ENCODE measurements around the gene TUBB2B.
A peak's percentile ranks its signal among the peaks of the same experiment; 100 is the strongest.

Gene TUBB2B

DNA sequence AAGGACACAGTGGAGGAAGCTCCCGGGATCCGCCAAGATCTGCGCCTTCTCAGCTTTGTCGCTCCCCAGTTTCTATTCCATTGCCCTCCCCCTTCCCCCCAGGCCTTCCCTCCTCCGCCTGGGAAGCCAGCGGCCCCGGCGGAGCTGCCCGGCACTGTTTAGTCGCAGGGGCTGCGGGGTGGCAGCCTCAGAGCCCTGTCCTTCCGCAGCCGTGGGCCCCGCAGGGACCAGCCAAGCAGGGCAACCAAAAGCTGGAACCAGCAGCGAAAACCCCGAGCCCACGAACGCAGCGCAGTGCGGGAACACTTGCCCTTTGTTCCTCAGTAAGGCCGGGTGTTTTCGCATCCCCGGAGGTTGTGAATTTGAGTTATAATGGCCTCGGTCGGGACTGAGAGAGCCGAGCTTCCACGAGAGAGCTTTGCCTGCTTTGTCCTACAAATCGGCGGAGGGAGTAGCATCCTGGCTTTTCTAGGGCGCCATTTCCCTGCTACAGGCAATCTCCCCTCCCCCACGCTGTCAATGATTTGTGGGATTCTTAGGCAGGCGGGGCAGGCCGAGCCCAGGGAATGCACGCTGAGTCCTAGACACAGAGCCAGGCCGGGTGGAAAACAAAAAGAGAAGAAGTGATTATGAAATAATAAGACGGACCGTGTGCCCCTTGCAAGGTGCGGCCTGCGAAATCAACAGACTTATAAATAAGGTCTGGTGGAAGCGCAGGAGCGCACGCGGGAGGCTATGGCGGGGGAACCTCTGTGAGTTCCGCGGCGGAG lies 4.0 kb upstream of the TUBB2B start:
- peaks cover 68% of the 10 kb centered on the region for H3K27me3 ChIP-seq (ENCODE audit: low read depth, low read length)
- no peaks in the 10 kb centered on the region for H3K9me3 ChIP-seq (ENCODE audit: control insufficient read depth in 1 of 2, low read length in 2 of 2)
- H3K27ac ChIP-seq (ENCODE audit: low read length) = peak overlapping the region; percentile 51
- H3K4me1 ChIP-seq (ENCODE audit: control insufficient read depth in 1 of 2, insufficient read depth in 2 of 2, low read length in 2 of 2) = peaks cover 5 to 53% of the 10 kb centered on the region in 2 donors
- peak overlapping the region; percentile 71 to 83 for H3K4me3 ChIP-seq (ENCODE audit: low read depth in 1 of 2, low read length in 2 of 2)
- no peaks in the 10 kb centered on the region for H3K36me3 ChIP-seq (ENCODE audit: control insufficient read depth in 1 of 2, insufficient read depth in 2 of 2, low read length in 2 of 2)

DNA sequence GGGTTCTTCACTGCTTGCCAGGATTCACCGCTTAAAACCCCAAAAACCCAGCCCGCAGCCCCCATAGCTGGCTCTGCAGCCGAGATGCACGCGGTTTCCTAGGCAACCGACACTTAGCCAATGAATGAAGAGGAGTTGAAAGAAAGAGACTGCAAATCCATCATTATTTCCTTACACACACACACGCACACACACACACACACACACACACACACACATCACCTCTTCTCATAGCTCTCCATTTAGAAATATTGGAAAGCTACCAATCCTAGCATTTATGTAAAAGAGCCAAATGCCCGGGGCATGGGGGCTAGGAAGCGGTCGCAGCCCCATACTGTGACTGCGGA lies 3.4 kb upstream of the TUBB2B start:
- H3K4me3 ChIP-seq (ENCODE audit: low read depth in 1 of 2, low read length in 2 of 2) = peak overlapping the region; percentile 71 to 83
- H3K27me3 ChIP-seq (ENCODE audit: low read depth, low read length) = peaks cover 73% of the 10 kb centered on the region
- H3K4me1 ChIP-seq (ENCODE audit: control insufficient read depth in 1 of 2, insufficient read depth in 2 of 2, low read length in 2 of 2) = peaks cover 6 to 55% of the 10 kb centered on the region in 2 donors
- H3K27ac ChIP-seq (ENCODE audit: low read length) = peak overlapping the region; percentile 51
- H3K9me3 ChIP-seq (ENCODE audit: control insufficient read depth in 1 of 2, low read length in 2 of 2) = no peaks in the 10 kb centered on the region
- H3K36me3 ChIP-seq (ENCODE audit: control insufficient read depth in 1 of 2, insufficient read depth in 2 of 2, low read length in 2 of 2) = no peaks in the 10 kb centered on the region

DNA sequence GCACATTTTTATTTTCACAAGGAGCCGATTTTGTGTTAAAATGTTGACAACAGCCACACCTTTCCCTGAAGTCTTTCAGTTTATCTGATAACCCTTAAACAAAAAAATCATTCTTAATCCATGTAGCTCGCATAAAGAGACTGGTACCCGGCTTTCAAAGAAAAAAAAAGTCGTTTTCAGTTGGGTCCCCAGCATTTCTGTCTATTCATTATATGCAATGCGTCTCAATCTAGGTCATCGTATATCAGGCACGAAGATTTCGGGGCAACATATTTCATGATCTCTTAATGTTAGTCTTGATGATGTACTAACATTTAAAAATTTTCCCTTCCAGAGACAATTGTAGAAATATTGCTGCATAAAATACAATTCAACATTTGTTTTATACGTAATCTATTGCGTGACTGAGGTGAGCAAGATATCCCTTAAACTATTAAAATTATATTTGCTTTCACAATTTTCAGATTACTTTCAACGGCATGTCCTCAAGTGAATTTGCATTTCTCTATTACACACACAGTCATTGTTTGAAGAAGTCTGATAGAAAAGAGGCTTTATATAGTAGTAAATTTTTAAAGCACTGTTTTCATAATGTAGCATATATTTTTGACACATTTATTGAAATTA lies 2.9 kb upstream of the TUBB2B start:
- H3K27me3 ChIP-seq (ENCODE audit: low read depth, low read length) = peaks cover 73% of the 10 kb centered on the region
- H3K9me3 ChIP-seq (ENCODE audit: control insufficient read depth in 1 of 2, low read length in 2 of 2) = no peaks in the 10 kb centered on the region
- H3K4me1 ChIP-seq (ENCODE audit: control insufficient read depth in 1 of 2, insufficient read depth in 2 of 2, low read length in 2 of 2) = peaks cover 6 to 55% of the 10 kb centered on the region in 2 donors
- H3K27ac ChIP-seq (ENCODE audit: low read length) = no peak overlapping the region
- H3K4me3 ChIP-seq (ENCODE audit: low read depth in 1 of 2, low read length in 2 of 2) = peak overlapping the region; percentile 71 to 83
- no peaks in the 10 kb centered on the region for H3K36me3 ChIP-seq (ENCODE audit: control insufficient read depth in 1 of 2, insufficient read depth in 2 of 2, low read length in 2 of 2)

DNA sequence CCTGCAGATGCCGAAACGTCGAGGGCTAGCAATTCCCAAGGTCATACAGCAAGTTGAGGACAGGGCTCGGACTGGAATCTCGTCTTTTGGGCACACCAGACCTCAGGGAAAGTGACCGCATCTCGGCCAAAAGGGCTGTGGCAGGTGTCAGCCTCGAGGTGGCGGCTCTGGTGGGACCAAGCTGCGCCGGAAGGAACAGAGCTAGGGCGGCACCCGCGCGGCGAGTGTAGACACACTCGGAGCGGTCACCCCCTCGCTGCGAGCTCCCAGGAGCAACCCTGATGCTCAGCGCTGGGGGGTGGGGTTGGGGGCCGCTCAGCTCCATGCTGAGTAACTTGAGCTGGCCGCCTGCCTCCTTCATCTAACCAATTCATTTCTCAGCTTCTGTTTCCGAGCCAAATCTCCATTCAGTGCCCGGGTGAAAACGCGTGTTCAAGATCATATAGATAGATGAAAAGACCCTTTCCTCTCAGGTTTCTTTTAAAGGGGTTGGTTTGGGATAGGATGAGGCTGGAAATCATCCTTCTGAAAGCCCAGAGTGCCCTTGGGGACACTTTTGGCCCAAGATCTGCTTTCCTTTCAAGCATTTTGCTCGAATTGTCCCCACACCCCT lies 2.2 kb upstream of the TUBB2B start:
- Histone ChIP-seq H3K9me3 (ENCODE audit: control insufficient read depth in 1 of 2, low read length in 2 of 2) (no peaks in the 10 kb centered on the region), H3K4me3 (ENCODE audit: low read depth in 1 of 2, low read length in 2 of 2) (peak overlapping the region in 1 of 2 donors; percentile 48), H3K36me3 (ENCODE audit: control insufficient read depth in 1 of 2, insufficient read depth in 2 of 2, low read length in 2 of 2) (no peaks in the 10 kb centered on the region), H3K27me3 (ENCODE audit: low read depth, low read length) (peaks cover 73% of the 10 kb centered on the region), H3K4me1 (ENCODE audit: control insufficient read depth in 1 of 2, insufficient read depth in 2 of 2, low read length in 2 of 2) (peaks cover 6 to 55% of the 10 kb centered on the region in 2 donors), H3K27ac (ENCODE audit: low read length) (no peak overlapping the region)

DNA sequence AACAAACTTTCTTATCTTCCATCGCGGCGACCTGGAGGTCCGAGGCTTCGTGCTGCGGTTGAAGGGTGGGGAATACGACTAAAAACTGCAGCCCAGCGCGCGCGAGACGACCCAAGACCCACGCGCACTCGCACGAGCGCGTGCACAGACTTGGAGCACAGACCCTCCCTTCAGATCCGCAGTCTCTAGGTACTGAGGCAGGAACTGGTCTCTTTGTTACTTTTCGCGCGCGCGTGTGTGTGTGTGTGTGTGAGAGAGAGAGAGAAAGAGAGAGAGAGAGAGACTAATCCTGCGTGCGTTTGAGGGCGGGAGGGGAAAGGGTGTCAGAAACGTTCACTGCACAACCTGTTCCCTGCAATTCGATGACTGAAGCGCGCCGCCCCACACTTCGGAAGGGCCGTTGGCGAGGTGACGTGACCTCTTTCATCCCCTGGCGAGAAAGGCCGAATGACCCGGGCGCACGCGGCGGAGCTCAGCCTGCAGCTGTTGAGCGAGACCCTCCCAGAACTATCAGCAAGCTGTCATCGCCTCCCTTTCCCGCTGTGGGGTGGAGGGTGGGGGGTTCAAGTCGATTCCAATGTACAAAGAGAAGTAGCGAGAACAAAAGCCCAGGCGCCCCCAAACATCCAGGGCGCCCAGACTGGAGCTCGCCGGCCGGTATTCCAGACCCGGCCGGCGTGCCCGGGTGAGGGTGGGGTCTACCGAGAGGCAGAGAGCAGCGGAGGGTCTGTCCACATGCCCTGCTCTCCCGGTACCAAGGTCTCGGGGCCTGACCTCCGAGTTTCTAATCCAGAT lies 1.5 kb upstream of the TUBB2B start:
- Histone ChIP-seq H3K4me1 (ENCODE audit: control insufficient read depth in 1 of 2, insufficient read depth in 2 of 2, low read length in 2 of 2) (peaks cover 6 to 55% of the 10 kb centered on the region in 2 donors), H3K27ac (ENCODE audit: low read length) (no peak overlapping the region), H3K36me3 (ENCODE audit: control insufficient read depth in 1 of 2, insufficient read depth in 2 of 2, low read length in 2 of 2) (no peaks in the 10 kb centered on the region), H3K27me3 (ENCODE audit: low read depth, low read length) (peaks cover 68% of the 10 kb centered on the region), H3K4me3 (ENCODE audit: low read depth in 1 of 2, low read length in 2 of 2) (peak overlapping the region; percentile 16 to 48), H3K9me3 (ENCODE audit: control insufficient read depth in 1 of 2, low read length in 2 of 2) (no peaks in the 10 kb centered on the region)

DNA sequence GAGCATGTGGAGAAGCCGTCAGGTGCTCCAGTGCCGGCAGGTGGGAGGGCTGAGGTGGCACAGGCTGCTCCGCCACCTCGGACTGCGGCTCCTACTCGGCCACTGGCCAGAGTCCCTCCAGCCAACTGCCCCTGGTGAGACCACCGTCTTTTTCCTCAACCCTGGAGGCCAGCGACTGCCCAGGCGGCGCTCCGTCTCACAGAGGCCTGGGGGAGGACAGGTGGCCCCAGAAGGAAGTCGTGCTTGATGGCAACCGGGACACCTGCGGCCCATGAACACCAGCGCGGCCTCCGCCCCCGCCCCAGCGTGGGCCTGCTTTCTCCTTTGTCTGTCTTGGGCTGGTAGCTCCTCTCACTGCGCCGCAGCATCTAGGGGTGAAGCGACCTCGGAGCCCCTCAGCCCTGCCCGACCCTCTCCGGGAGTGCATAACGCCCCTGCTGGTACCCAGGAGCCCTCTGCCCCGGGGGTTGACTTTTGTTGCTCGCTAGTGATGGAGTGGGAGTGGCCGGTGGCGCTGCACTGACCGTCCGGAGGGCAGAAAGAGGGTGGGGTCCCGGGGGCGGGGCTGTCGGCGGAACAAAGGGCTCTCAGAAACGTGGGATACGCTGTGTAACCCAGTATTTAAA lies 706 bp upstream of the TUBB2B start:
- H3K27ac ChIP-seq (ENCODE audit: low read length) = no peak overlapping the region
- H3K4me1 ChIP-seq (ENCODE audit: control insufficient read depth in 1 of 2, insufficient read depth in 2 of 2, low read length in 2 of 2) = peaks cover 6 to 55% of the 10 kb centered on the region in 2 donors

DNA sequence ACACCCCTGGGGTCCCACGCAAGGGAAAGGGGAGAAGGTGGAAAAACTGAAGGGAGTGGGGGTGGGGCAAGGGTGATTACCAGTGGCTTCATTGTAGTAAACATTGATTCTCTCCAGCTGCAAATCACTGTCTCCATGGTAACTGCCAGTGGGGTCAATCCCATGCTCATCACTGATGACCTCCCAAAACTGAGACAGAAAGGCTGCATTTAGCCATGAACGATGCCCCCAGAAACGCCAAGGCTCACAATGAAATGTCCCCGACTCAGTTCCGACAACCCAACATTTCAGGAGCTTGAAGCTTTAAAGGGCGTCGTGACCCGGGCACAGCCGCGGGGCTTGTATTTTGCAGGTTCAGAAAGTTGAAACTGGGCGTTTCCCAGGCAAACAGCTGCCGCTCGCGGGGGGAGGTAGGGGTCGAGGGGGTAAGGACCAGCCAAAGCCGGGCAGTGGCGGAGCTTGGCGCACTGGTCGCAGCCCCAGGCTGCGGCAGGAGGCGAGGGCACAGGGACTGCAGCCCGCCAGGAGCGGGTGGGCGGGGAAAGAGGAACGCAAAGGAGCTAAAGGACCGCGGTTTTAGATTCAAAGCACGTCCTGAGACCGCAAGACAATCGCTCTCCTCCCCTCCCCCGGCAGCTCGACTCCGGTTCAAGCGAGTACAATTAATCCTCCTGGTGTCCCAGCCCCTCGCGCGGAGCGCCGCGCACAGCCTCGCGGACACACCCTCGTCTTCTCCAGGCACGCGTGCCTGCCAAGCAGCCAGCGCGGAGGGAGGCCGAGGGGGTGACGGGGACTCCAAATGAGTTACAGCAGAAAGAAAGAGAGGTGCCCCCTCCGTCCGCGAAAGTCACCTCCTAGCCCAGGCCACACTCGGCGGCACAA lies 731 bp downstream of the TUBB2B start:
- Histone ChIP-seq H3K27me3 (ENCODE audit: low read depth, low read length) (peaks cover 48% of the 10 kb centered on the region), H3K36me3 (ENCODE audit: control insufficient read depth in 1 of 2, insufficient read depth in 2 of 2, low read length in 2 of 2) (no peaks in the 10 kb centered on the region), H3K4me3 (ENCODE audit: low read depth in 1 of 2, low read length in 2 of 2) (peak overlapping the region; percentile 46 to 64), H3K27ac (ENCODE audit: low read length) (no peak overlapping the region), H3K9me3 (ENCODE audit: control insufficient read depth in 1 of 2, low read length in 2 of 2) (no peaks in the 10 kb centered on the region), H3K4me1 (ENCODE audit: control insufficient read depth in 1 of 2, insufficient read depth in 2 of 2, low read length in 2 of 2) (peaks cover 3 to 49% of the 10 kb centered on the region in 2 donors)

More for the DNA sequence above, 706 bp upstream of the TUBB2B start:
- H3K36me3 ChIP-seq (ENCODE audit: control insufficient read depth in 1 of 2, insufficient read depth in 2 of 2, low read length in 2 of 2) = no peaks in the 10 kb centered on the region
- H3K9me3 ChIP-seq (ENCODE audit: control insufficient read depth in 1 of 2, low read length in 2 of 2) = no peaks in the 10 kb centered on the region
- peaks cover 62% of the 10 kb centered on the region for H3K27me3 ChIP-seq (ENCODE audit: low read depth, low read length)
- H3K4me3 ChIP-seq (ENCODE audit: low read depth in 1 of 2, low read length in 2 of 2) = peak overlapping the region; percentile 11 to 64

DNA sequence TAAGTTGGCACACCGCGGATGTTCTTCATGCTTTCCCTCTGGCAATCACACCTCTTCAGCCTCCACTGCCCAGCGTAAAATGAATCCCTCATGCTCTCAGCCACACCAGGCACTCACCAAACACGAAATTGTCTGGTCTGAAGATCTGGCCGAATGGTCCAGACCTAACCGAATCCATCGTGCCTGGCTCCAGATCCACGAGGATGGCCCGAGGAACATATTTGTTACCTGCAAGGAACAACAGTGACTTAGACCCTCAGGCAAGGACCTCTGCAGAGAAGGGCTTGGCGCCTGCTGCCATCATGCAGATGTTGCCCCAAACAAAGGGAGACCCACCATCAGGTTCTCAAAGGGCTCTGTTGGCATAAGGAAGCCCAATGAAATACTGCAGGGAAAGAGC lies 1.4 kb downstream of the TUBB2B start:
- Histone ChIP-seq H3K27ac (ENCODE audit: low read length) (no peak overlapping the region), H3K9me3 (ENCODE audit: control insufficient read depth in 1 of 2, low read length in 2 of 2) (no peaks in the 10 kb centered on the region), H3K4me1 (ENCODE audit: control insufficient read depth in 1 of 2, insufficient read depth in 2 of 2, low read length in 2 of 2) (peaks cover 3 to 46% of the 10 kb centered on the region in 2 donors), H3K27me3 (ENCODE audit: low read depth, low read length) (peaks cover 44% of the 10 kb centered on the region), H3K4me3 (ENCODE audit: low read depth in 1 of 2, low read length in 2 of 2) (peak overlapping the region in 1 of 2 donors; percentile 64), H3K36me3 (ENCODE audit: control insufficient read depth in 1 of 2, insufficient read depth in 2 of 2, low read length in 2 of 2) (no peaks in the 10 kb centered on the region)

DNA sequence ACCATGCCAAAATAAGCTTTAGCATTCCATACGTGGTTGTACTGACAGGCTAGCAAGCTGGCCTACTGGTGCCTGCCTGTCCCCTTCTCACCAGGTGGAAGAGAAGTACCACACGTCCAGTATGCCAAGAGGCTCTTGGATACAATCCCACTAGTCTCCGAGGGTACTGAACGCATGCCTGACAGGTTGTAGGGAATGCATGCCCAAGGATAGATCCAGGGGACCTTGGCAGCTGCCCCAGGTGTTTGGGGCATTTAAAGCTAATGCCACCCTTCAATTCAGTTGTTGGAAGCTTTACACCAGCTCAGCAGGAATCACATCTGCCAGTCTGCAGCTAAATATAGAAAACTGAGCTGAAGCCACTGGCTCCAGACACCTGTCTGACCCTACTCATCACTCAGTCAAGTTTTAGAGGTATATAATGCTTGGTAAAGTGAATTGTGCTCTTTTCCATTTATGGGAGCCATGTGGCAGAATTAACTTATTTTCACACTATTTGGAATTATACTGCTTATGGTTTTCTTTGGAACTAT lies 4.9 kb downstream of the TUBB2B start:
- Histone ChIP-seq H3K9me3 (ENCODE audit: control insufficient read depth in 1 of 2, low read length in 2 of 2) (no peaks in the 10 kb centered on the region), H3K36me3 (ENCODE audit: control insufficient read depth in 1 of 2, insufficient read depth in 2 of 2, low read length in 2 of 2) (no peaks in the 10 kb centered on the region), H3K4me3 (ENCODE audit: low read depth in 1 of 2, low read length in 2 of 2) (no peak overlapping the region)

DNA sequence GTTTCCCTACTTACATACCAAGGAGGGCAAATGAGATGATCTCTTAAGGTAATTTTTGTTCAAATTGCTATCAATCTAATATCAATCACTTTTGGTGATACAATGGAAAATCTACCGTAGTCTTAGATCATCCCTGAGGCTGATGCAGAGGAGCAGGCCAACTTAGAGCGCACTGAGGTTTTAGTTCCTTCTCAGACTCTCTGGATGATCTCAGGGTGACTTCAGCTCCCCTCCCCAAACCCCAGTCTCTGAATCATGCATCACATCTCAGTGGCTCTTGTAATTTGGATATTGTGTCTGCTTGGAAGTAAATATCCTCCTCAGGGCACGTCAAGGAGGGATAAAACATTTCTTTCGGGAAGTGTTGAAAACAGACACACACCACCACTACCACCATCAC lies 5.9 kb downstream of the TUBB2B start:
- H3K4me3 ChIP-seq (ENCODE audit: low read depth in 1 of 2, low read length in 2 of 2) = no peak overlapping the region
- peaks cover 2 to 4% of the 10 kb centered on the region in 2 donors for H3K4me1 ChIP-seq (ENCODE audit: control insufficient read depth in 1 of 2, insufficient read depth in 2 of 2, low read length in 2 of 2)
- no peaks in the 10 kb centered on the region for H3K9me3 ChIP-seq (ENCODE audit: control insufficient read depth in 1 of 2, low read length in 2 of 2)
- H3K36me3 ChIP-seq (ENCODE audit: control insufficient read depth in 1 of 2, insufficient read depth in 2 of 2, low read length in 2 of 2) = no peaks in the 10 kb centered on the region
- no peak overlapping the region for H3K27ac ChIP-seq (ENCODE audit: low read length)
- H3K27me3 ChIP-seq (ENCODE audit: low read depth, low read length) = peaks cover 7% of the 10 kb centered on the region

More for the DNA sequence above, 4.9 kb downstream of the TUBB2B start:
- H3K4me1 ChIP-seq (ENCODE audit: control insufficient read depth in 1 of 2, insufficient read depth in 2 of 2, low read length in 2 of 2) = peaks cover 3 to 14% of the 10 kb centered on the region in 2 donors
- H3K27ac ChIP-seq (ENCODE audit: low read length) = no peak overlapping the region
- H3K27me3 ChIP-seq (ENCODE audit: low read depth, low read length) = peaks cover 14% of the 10 kb centered on the region

Measured in muscle layer of duodenum (tissue), 2 donors.